Nephron progenitor cell (in vitro differentiated cells): ENCODE data around the gene ALPK1.

ENCODE experiments used
- DNase-seq: peaks from one replicate; pipeline ENCODE4 v3.0.0; 2021
- H3K27ac Mint-ChIP-seq: 2 replicates; pipeline ENCODE4 v1.8.0; 2021; ENCODE audit warnings: mild to moderate bottlenecking, moderate library complexity, mixed read lengths
- H3K27me3 Mint-ChIP-seq: 2 replicates; pipeline ENCODE4 v1.8.0; 2021; ENCODE audit warnings: mild to moderate bottlenecking, low read depth, mixed read lengths; ENCODE audit not compliant: poor library complexity
- H3K36me3 Mint-ChIP-seq: 2 replicates; pipeline ENCODE4 v1.8.0; 2021; ENCODE audit warnings: low read depth, mixed read lengths
- H3K4me1 Mint-ChIP-seq: 2 replicates; pipeline ENCODE4 v1.8.0; 2021; ENCODE audit warnings: mixed read lengths
- H3K4me3 Mint-ChIP-seq: 2 replicates; pipeline ENCODE4 v1.8.0; 2021; ENCODE audit warnings: mild to moderate bottlenecking, moderate library complexity, mixed read lengths
- H3K9me3 Mint-ChIP-seq: 2 replicates; pipeline ENCODE4 v1.8.0; 2021; ENCODE audit warnings: mild to moderate bottlenecking, moderate library complexity, mixed read lengths
- TF ChIP-seq, protein P1 (sequence below): fragments of 200-600 bp; sonication (generic); IDR thresholded peaks from 2 replicates; pipeline ENCODE4 v1.5.0; 2021; ENCODE audit warnings: antibody characterized with exemption

ALPK1 gene

DNA sequence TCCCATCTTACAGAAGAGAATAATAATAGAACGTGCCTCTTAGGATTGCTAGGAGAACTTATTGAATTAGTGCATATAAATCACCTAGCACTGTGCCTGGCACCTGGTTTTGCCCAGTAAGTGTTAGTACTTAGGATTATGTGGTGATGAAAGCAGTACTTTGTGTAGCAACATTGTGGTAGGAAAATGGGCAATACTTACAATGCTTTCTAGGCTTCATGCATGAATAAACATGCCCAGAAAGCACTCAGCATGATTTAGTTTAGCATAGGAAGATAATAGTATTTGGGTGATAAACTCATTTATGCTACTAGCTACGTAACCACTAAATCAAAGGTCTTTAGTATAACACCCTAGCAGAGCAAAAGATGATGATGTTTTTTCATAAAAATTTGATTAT, 113.2 kb downstream of the ALPK1 start:
- DNase-seq: no peak
- Mint-ChIP-seq H3K27me3 (peaks cover 32% of the 10 kb centered on the region), H3K4me1 (peaks cover 4% of the 10 kb centered on the region), H3K4me3 (no peak overlapping the region), H3K36me3 (peaks cover 5% of the 10 kb centered on the region), H3K9me3 (peaks cover 4% of the 10 kb centered on the region), H3K27ac (no peak overlapping the region)
- TF ChIP-seq, protein P1, sequence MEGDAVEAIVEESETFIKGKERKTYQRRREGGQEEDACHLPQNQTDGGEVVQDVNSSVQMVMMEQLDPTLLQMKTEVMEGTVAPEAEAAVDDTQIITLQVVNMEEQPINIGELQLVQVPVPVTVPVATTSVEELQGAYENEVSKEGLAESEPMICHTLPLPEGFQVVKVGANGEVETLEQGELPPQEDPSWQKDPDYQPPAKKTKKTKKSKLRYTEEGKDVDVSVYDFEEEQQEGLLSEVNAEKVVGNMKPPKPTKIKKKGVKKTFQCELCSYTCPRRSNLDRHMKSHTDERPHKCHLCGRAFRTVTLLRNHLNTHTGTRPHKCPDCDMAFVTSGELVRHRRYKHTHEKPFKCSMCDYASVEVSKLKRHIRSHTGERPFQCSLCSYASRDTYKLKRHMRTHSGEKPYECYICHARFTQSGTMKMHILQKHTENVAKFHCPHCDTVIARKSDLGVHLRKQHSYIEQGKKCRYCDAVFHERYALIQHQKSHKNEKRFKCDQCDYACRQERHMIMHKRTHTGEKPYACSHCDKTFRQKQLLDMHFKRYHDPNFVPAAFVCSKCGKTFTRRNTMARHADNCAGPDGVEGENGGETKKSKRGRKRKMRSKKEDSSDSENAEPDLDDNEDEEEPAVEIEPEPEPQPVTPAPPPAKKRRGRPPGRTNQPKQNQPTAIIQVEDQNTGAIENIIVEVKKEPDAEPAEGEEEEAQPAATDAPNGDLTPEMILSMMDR: no peak

DNA sequence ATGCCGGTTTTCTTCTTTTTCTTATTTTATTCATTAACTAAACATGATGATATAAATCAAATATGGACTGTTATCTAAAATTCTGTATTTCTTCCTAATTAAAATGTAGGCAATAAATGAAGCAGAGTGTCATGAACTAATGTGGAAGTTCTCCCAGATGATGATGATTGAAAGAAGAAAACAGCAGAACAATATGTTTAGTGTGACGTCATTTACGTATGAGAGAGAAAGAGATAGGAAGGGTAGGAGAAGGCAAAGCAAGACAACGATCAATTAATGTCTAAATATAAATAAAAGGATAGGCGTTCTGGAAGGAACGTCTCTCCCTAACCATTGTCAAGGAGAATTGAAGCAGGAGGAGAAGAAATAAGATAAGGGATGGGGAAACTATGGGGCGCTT, 113.6 kb downstream of the ALPK1 start:
- no peak for DNase-seq
- Mint-ChIP-seq H3K9me3 (peaks cover 7% of the 10 kb centered on the region), H3K27me3 (peaks cover 35% of the 10 kb centered on the region), H3K27ac (no peak overlapping the region), H3K4me1 (peaks cover 4% of the 10 kb centered on the region), H3K36me3 (peaks cover 5% of the 10 kb centered on the region), H3K4me3 (no peak overlapping the region)
- TF ChIP-seq, protein P1: no peak

DNA sequence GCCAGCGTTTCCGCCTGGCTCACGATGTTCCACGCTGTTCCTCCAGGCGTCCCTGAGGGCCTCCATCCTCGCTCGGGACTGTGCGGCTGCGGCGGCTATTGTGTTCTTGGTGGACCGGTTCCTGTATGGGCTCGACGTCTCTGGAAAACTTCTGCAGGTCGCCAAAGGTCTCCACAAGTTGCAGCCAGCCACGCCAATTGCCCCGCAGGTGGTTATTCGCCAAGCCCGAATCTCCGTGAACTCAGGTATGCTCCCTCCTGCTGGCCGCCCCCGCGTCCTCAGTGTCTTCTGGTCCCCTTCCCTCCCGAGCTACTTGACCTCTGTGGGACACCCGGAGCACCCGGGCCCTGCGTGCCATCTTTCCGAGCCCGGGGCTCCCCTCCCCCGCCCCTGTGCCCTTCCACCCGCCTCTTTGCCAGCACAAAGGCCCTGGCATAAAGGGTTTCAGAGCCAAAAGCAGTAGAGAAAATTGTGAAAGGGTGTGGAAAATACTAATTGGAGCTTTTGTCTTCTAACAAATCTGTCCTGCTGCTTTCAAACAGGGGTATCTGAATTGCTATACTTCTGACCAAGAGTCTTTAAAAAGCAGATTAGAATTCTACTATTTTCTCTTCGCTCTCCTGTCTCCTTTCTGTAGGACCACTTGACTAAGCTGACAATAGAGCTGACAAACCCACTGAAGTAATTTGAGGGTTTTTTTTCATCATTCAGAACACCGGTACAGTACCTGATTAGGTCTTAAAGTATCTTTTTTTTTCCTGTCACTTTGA, 114.8 kb downstream of the ALPK1 start:
- peaks cover 9% of the 10 kb centered on the region for H3K36me3 Mint-ChIP-seq
- peaks cover 17% of the 10 kb centered on the region for H3K9me3 Mint-ChIP-seq
- peaks cover 38% of the 10 kb centered on the region for H3K27me3 Mint-ChIP-seq
- TF ChIP-seq, protein P1: no peak
- H3K4me1 Mint-ChIP-seq: peaks cover 4% of the 10 kb centered on the region
- DNase-seq: no peak
- H3K27ac Mint-ChIP-seq: no peak overlapping the region
- H3K4me3 Mint-ChIP-seq: no peak overlapping the region

DNA sequence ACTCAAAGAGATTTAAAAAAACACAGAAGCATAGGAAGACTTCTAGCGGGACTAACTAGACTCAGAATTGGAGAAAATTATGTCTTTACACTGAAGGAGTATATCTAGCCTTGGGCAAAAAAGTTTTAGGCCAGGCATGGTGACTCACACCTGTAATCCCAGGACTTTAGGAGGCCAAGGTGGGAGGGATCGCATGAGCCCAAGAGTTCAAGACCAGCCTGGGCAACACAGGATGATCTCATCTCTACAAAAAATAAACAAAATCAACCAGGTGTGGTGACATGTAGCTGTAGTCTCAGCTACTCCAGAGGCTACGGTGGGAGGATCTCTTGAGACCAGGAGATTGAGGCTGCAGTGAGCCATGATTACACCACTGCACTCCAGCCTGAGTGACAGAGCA, 119.3 kb downstream of the ALPK1 start:
- peaks cover 4% of the 10 kb centered on the region for H3K36me3 Mint-ChIP-seq
- no peak for DNase-seq
- H3K27ac Mint-ChIP-seq: no peak overlapping the region
- TF ChIP-seq, protein P1: no peak
- H3K9me3 Mint-ChIP-seq: peaks cover 18% of the 10 kb centered on the region
- no peak overlapping the region for H3K4me3 Mint-ChIP-seq
- H3K4me1 Mint-ChIP-seq: no peaks in the 10 kb centered on the region
- peaks cover 45% of the 10 kb centered on the region for H3K27me3 Mint-ChIP-seq

DNA sequence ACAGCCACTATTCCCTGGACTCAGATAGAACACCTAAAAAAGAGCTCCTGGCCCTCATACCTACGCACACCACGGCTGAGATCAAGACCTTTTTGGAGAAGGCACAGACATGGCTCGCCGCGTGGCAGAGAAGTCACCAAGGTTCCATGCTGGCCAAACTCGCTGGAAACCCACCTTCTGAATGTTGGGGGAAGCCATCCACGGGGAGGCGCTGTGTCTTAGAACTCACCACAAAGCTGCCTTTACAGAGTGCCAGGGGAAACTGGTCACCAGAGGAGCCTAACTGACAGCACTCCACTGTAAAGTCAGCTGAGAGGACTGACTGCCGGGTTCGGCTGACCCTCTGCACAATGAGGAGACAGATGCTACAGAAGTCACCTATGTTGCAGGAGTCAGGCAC, 120.9 kb downstream of the ALPK1 start:
- Mint-ChIP-seq H3K27ac (no peak overlapping the region), H3K9me3 (peaks cover 18% of the 10 kb centered on the region), H3K27me3 (peaks cover 35% of the 10 kb centered on the region), H3K36me3 (peaks cover 4% of the 10 kb centered on the region), H3K4me3 (no peak overlapping the region), H3K4me1 (no peaks in the 10 kb centered on the region)
- TF ChIP-seq, protein P1: no peak
- DNase-seq: no peak

DNA sequence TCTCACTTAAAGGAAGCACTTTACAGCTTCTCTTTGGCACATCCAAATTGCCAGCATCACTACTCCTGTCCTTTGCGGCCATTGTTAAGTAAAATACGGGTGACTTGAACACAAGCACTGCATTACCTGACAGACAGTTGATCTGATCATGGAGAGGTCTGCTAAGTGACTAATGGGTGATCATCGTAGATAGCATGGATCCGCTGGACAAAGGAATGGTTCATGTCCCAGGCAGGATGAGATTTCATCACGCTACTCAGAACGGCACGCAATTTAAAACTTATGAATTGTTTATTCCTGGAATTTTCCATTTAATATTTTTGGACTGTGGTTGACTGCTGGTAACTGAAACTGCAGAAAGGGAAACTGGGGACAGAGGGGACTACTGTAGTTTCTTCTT, 124.7 kb downstream of the ALPK1 start:
- TF ChIP-seq, protein P1: no peak
- DNase-seq: no peak
- Mint-ChIP-seq H3K9me3 (peaks cover 6% of the 10 kb centered on the region), H3K27ac (no peak overlapping the region), H3K27me3 (peaks cover 24% of the 10 kb centered on the region), H3K4me1 (peaks cover 13% of the 10 kb centered on the region), H3K36me3 (no peaks in the 10 kb centered on the region), H3K4me3 (no peak overlapping the region)
